Activated naive CD8-positive, alpha-beta T cell treated with anti-CD3 and anti-CD28 coated beads, Interleukin-2, amount 50 U/mL, for 16 hours (primary cell): ENCODE data around the gene ESRRB.

Source experiments
- DNase-seq: peaks from one replicate; pipeline ENCODE4 v3.0.0-alpha.2; 2020; ENCODE audit warnings: low read depth, low spot score

The ESRRB gene

GRCh38 chr14:76352639-76353281 lies 23.2 kb upstream of the ESRRB start:
- DNase-seq: peak; percentile 21

GRCh38 chr14:76354310-76354709 lies 21.6 kb upstream of the ESRRB start:
- no peak for DNase-seq

- DNase-seq: no peak
Measured at GRCh38 chr14:76355771-76356170, 20.2 kb upstream of the ESRRB start.

- no peak for DNase-seq
Measured at GRCh38 chr14:76371066-76371465, 4.9 kb upstream of the ESRRB start.

- DNase-seq: no peak
Measured at GRCh38 chr14:76373456-76373855, 2.5 kb upstream of the ESRRB start.

GRCh38 chr14:76375484-76375883 lies 453 bp upstream of the ESRRB start:
- DNase-seq: no peak

GRCh38 chr14:76376409-76376877 lies 506 bp downstream of the ESRRB start:
- DNase-seq: no peak

- no peak for DNase-seq
Measured at GRCh38 chr14:76376878-76377734, 1.2 kb downstream of the ESRRB start.

GRCh38 chr14:76377735-76378074 lies 1.8 kb downstream of the ESRRB start:
- DNase-seq: no peak

GRCh38 chr14:76380991-76381390 lies 5.1 kb downstream of the ESRRB start:
- no peak for DNase-seq

- no peak for DNase-seq
Measured at GRCh38 chr14:76381817-76382494, 6.0 kb downstream of the ESRRB start.

- DNase-seq: no peak
Measured at GRCh38 chr14:76382495-76382832, 6.5 kb downstream of the ESRRB start.

GRCh38 chr14:76385435-76385834 lies 9.5 kb downstream of the ESRRB start:
- no peak for DNase-seq

- peak; percentile 3 for DNase-seq
Measured at GRCh38 chr14:76386944-76387782, 11.2 kb downstream of the ESRRB start.

GRCh38 chr14:76389841-76390240 lies 13.9 kb downstream of the ESRRB start:
- no peak for DNase-seq

GRCh38 chr14:76390621-76391020 lies 14.7 kb downstream of the ESRRB start:
- DNase-seq: no peak

- no peak for DNase-seq
Measured at GRCh38 chr14:76391981-76392690, 16.2 kb downstream of the ESRRB start.

GRCh38 chr14:76394569-76394968 lies 18.6 kb downstream of the ESRRB start:
- no peak for DNase-seq

GRCh38 chr14:76395161-76395560 lies 19.2 kb downstream of the ESRRB start:
- no peak for DNase-seq

GRCh38 chr14:76396714-76397187 lies 20.8 kb downstream of the ESRRB start:
- no peak for DNase-seq

- DNase-seq: no peak
Measured at GRCh38 chr14:76405627-76406026, 29.7 kb downstream of the ESRRB start.
